NCI-H2171 (cell line): ENCODE results near the gene PSMA2.
A peak's percentile ranks its signal among the peaks of the same experiment; 100 is the strongest.

ENCODE experiments used
- DNase-seq: peaks from one replicate; lab custom pipeline; 2025; lab: John Stamatoyannopoulos, UW

PSMA2 gene

GRCh38 chr7:42940985-42941847 is 9.2 kb upstream of the PSMA2 start:
- peak; percentile 26 for DNase-seq

- no peak for DNase-seq
Measured at GRCh38 chr7:42939457-42940240, 7.7 kb upstream of the PSMA2 start.

- no peak for DNase-seq
Measured at GRCh38 chr7:42935861-42936260, 3.9 kb upstream of the PSMA2 start.

DNA sequence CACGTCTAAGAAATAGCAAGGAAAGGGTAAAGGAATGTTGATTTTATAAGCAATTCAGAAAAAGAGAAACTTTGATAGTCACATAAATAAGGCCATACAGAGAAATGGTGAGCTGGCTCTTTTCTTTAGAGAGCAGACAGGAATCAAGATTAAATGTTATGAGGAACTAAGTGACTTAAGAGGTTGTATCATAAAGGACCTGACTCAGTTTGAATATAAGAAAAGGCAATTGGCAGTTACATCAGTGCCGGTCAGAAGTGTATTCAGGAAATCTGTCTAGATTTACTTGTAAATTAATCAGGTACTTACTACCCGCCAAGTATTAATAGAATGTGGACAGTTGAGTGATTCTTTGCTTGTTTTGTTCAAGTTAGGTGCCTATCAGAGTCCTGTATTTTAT is 2.3 kb upstream of the PSMA2 start:
- no peak for DNase-seq

DNA sequence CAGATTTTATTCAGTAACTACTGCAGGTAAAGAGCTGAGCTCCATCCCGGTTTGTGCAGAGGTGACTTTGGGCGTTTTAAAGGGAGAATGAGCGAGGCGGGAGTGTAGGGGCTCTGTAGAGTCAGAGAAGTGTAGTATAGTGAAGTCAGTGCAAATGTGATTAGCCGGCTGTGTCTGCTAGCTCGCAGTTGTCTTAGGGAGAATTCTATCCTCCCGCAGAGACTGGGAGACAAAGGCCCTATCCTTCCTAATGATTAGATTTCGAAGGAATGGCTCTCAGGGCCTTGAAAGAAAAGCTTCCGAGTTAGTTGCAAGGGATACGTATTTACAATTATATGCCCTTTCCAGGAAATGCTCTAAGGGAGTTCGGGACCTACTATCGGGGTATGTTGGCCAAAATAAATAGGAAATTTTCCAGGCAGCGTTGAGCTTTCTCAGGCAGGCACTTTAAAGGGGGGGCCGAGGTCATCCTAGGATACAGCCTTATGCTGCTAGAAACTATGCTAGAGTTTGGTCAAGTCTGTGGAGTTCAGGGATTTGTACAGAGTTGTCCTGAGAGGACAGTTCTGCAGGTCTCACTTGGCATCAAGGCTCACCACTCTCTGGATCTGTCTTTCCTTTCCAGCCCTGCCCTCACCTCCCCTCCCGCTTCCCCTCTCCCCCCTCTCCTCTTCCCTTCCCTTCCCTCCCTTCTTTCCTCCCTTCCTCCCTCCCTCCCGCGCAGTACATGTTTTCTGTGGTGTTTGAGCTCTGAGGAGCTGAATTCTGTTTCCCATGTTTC is 1.0 kb upstream of the PSMA2 start:
- no peak for DNase-seq

GRCh38 chr7:42931447-42931833 is 534 bp downstream of the PSMA2 start:
- DNase-seq = no peak

DNA sequence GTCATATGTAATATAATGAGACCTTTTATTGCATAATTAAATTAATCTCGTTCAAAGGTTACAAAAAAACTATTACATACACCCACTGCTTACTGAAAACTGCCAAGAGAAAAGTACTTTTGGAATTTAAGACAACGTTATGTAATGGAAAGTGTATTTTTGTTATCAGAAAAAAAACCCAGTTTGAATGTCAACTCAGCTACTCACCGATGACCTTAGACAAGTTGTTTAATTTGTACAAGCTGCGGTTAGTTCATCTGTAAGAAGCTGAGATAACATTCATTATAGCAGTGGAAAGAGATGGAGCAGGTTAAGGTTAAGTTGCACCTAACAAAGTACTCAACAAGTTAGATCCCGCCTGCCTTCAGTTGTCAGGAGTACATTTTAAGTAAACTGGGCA is 1.1 kb downstream of the PSMA2 start:
- no peak for DNase-seq

DNA sequence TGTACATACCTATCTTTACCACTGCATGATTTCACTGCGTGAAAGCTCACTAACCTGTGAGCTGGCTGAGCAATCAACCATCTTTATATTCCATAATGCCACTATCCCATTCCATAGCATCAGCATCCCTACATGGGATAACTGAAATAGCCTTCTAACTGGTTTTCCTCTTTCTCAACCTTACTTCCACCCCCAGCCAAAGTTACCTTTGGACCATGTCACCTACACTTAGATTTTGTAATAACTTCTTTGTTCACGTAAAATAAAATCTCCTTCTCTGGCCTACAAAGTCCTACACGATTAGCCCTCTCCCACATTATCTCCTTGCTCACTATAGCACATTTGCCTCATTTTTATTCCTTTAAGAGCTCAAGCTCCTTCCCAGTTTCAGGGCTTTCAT is 2.5 kb downstream of the PSMA2 start:
- no peak for DNase-seq

DNA sequence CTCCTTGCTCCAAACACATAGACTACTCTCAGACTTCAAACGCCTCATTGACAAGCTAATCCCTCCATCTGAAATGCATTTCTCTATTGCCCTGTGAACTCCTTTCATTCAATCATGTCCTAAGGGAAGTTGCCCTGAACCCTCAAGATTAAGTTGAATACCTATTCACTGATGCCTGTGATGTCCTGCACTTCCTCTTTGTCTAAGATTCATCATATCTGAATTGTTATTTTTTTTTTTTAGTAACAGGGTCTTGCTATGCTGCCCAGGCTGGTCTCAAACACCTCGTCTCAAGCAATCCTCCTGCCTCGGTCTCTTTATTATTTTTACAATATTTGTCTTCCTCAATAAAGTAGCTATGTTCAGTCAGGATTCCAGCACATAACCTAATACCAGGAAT is 3.2 kb downstream of the PSMA2 start:
- no peak for DNase-seq

DNA sequence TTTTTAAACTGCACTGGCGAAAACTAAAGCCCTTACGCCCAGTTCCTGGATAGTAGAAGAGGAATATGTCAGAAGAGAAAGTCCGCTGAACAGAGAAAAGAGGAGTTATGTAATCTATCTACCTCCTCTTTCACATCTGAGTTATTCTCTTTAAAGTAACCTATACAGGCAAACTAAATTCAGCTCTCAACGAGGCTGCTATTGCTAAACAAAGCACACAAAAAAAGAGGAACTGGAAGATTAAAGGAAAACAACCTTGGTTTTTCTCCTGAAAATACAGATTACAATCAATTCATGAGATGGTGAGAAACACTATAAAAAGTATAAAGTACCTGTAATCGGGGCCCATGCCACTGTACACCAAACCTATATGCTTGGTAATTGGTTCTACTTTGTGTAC is 5.8 kb downstream of the PSMA2 start:
- DNase-seq = no peak

GRCh38 chr7:42925630-42926029 is 6.3 kb downstream of the PSMA2 start:
- DNase-seq = no peak

GRCh38 chr7:42924223-42924838 is 7.6 kb downstream of the PSMA2 start:
- no peak for DNase-seq

GRCh38 chr7:42922017-42922753 is 9.8 kb downstream of the PSMA2 start:
- DNase-seq = no peak

- DNase-seq = no peak
Measured at GRCh38 chr7:42915356-42915755, 16.6 kb downstream of the PSMA2 start.

GRCh38 chr7:42914421-42915045 is 17.4 kb downstream of the PSMA2 start:
- DNase-seq = no peak

DNA sequence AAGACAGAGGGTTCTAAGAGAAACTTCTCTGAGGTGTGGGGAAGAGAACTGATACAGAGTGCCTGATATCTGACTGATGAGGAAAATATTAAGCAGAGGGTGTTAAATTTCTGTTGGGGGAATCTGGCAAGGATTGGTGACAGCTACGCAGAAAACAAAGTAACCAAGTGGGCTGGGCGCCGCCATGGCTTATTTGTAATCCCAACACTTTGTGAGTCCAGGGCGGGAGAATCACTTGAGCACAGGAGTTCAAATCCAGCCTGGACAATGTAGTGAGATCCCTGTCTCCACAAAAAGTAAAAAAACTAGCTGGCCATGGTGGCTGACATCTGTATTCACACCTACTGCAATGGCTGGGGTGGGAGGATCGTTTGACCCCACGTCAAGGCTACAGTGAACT is 18.0 kb downstream of the PSMA2 start:
- no peak for DNase-seq

DNA sequence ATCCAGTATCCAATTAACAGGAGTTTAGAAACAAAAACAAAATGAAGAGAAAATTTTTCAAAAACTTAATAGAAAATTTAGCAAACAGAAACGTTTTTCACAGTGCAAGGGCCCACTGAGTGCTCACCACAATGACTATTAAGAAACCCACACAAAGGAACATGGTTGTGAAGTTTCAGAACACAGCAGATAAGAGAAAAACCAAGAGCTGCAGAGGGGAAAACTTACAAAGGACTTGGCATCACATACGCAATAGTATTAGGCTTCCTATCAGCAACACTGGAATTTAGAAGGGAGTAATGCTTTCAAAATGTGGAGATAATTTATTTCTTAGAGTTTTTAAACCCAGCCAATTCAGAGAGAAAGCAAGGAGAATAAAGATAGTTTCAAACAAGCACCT is 18.4 kb downstream of the PSMA2 start:
- DNase-seq = no peak

DNA sequence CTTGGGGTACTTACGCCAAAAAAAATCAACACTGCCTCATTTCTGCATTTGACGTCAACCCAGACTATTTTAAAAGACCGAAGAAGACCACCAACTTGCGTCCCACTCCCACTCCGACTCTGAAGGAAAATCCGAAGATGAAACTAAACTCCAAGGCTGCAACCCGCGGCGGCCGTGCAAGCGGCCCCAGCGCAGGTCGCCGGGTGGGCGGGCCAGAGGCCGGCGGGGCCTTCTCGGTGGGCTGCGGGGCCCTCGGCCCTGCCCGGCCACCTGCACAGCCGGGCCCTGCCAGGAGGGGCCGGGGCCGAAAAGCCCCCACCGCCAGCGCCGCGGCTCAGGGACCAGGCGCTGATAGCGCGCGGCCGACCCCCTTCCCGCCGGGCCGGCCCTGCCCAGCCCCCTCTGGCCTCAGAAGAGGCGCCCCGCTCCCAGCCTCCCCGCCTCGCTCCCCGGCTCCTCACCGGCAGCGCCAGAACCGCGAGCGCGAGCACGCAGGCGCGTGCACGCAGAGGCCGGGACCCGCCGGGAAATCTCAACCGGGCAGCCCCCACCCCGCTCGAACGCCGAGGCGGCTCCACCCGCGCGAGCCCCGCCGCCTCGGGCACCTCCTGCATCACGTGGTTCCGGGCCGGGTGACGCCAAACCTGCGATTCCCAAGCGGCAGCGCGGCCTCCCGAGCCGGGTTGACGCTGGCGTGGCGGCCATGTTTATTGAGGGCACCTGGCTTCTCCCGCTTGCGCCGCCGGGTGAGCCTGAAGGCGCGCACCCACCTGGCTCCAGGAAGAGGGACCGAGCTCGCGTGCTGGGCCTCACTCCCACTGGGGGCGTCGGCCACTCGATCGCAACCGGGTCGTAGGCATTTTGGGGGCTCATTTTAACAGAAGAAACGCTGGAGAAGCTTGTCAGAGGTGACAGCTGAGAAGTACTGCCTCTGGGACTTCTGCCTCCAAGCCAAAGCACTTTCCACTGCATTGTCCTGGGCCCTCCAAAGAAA is 20.2 kb downstream of the PSMA2 start, which contains the start of gene C7orf25:
Gene C7orf25 (minus strand): TSS at position 617 of the 994 bp plus-strand sequence. CDS start 1,170 bp downstream, outside the sequence.
- peak; percentile 96 for DNase-seq

DNA sequence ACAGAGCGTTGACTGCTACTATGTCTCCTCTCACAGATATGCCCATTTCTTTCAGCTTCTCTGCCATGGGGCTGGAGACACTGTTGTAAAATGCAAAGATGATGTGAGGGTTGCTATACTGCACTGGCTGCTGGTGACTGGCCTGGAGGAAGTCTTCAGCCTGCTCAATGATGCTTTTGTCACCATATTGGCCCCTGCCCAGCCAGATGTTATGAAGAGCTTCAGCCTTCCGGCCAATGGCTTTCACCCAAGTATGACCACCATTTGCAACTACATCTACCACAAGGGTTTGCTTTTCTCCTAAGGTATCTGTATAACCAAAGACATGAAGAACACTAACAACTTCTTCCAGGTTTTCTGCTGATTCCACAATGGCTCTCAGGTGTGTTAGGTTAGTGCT is 21.7 kb downstream of the PSMA2 start:
- no peak for DNase-seq

DNA sequence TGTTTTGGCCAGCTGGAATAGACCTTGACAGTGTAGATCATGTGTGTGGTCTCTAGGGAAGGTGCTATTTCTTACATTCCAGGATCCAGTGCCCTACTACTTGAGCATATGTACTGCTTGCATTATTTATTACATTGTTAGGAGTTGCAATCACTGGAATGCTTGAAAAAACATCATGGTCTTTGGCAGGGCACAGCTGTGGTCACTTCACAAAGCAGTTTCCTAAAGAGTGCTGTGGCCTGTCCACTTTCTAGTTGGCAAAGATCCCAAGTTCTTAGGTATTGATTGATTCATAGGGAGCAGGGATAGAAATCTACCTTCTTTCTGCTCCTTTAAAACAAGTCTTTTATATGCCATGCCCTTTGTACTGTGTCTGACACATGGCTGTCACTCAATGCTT is 24.7 kb downstream of the PSMA2 start:
- DNase-seq = no peak
